CD4-positive, alpha-beta T cell treated with Interleukin-6 at 100 ng/mL for 8 hours (primary cell): ENCODE data around the gene KLHL18.
A peak's percentile ranks its signal among the peaks of the same experiment; 100 is the strongest.
"Not testable (repeated sequence)": the region's sequence is repeated elsewhere in the genome, so short reads cannot be mapped to it uniquely, and the experiment has no call there.

Experiments
- DNase-seq: peaks from one replicate; pipeline ENCODE4 v3.0.0-alpha.2; 2020; ENCODE audit warnings: mixed read lengths, low spot score

The KLHL18 gene

GRCh38 chr3:47274652-47275051 lies 8.1 kb upstream of the KLHL18 start:
- no peak for DNase-seq

GRCh38 chr3:47276558-47276957 lies 6.2 kb upstream of the KLHL18 start:
- DNase-seq: no peak

GRCh38 chr3:47280519-47280918 lies 2.2 kb upstream of the KLHL18 start:
- no peak for DNase-seq

- peak; percentile 21 for DNase-seq
Observed at GRCh38 chr3:47283193-47283537, 421 bp downstream of the KLHL18 start.

GRCh38 chr3:47283591-47284364 lies 1.0 kb downstream of the KLHL18 start:
- peak; percentile 6 for DNase-seq

GRCh38 chr3:47288966-47289910 lies 6.5 kb downstream of the KLHL18 start:
- DNase-seq: no peak

- DNase-seq: no peak
Observed at GRCh38 chr3:47291158-47291753, 8.5 kb downstream of the KLHL18 start.

- DNase-seq: not testable (repeated sequence)
Observed at GRCh38 chr3:47291754-47292420, 9.1 kb downstream of the KLHL18 start.

- DNase-seq: no peak
Observed at GRCh38 chr3:47293822-47294221, 11.1 kb downstream of the KLHL18 start.

- DNase-seq: no peak
Observed at GRCh38 chr3:47294392-47294791, 11.6 kb downstream of the KLHL18 start.

- no peak for DNase-seq
Observed at GRCh38 chr3:47295322-47295721, 12.6 kb downstream of the KLHL18 start.

- DNase-seq: no peak
Observed at GRCh38 chr3:47295976-47296375, 13.2 kb downstream of the KLHL18 start.

- no peak for DNase-seq
Observed at GRCh38 chr3:47296562-47297302, 14.0 kb downstream of the KLHL18 start.

- no peak for DNase-seq
Observed at GRCh38 chr3:47298439-47298838, 15.7 kb downstream of the KLHL18 start.

- no peak for DNase-seq
Observed at GRCh38 chr3:47299381-47300318, 16.9 kb downstream of the KLHL18 start.

- no peak for DNase-seq
Observed at GRCh38 chr3:47301456-47301855, 18.7 kb downstream of the KLHL18 start.

- DNase-seq: no peak
Observed at GRCh38 chr3:47306022-47306421, 23.3 kb downstream of the KLHL18 start.

- DNase-seq: not testable (repeated sequence)
Observed at GRCh38 chr3:47309231-47309630, 26.5 kb downstream of the KLHL18 start.

GRCh38 chr3:47310391-47310790 lies 27.6 kb downstream of the KLHL18 start:
- DNase-seq: no peak

- DNase-seq: no peak
Observed at GRCh38 chr3:47313341-47314055, 30.8 kb downstream of the KLHL18 start.
